Neural cell (in vitro differentiated cells): ENCODE measurements around the gene EFCAB12. TPM values are rescaled to one million over a fixed set of nuclear protein-coding genes. Genes with fewer than 3 reads are reported as not detected.

Experiments
- H2AFZ ChIP-seq: fragments of 200-600, 300-800 bp; sonication (generic), shearing (Covaris generic); 2 replicates; pipeline ENCODE4 v1.6.0; 2014; ENCODE audit warnings: low read depth, mild to moderate bottlenecking, antibody characterized with exemption, low read length, moderate library complexity
- H3F3A ChIP-seq: fragments of 200-600 bp; shearing (Covaris generic); 2 replicates; pipeline ENCODE4 v1.6.1; 2016; ENCODE audit warnings: mild to moderate bottlenecking, moderate library complexity, mixed read lengths, antibody characterized with exemption, low read length; ENCODE audit not compliant: insufficient read depth, poor library complexity, severe bottlenecking
- H3K27ac ChIP-seq: fragments of 200-600, 300-800 bp; sonication (generic), shearing (Covaris generic); 2 replicates; pipeline ENCODE4 v1.5.1; 2014; ENCODE audit warnings: mild to moderate bottlenecking, low read length, moderate library complexity
- H3K27me3 ChIP-seq: fragments of 300-800, 200-600 bp; sonication (generic), shearing (Covaris generic); 2 replicates; pipeline ENCODE4 v1.6.0; 2014; ENCODE audit warnings: mild to moderate bottlenecking, low read depth, low read length, moderate library complexity; ENCODE audit not compliant: insufficient read depth
- H3K36me3 ChIP-seq: fragments of 300-800, 200-600 bp; sonication (generic), shearing (Covaris generic); 2 replicates; pipeline ENCODE4 v1.5.1; 2014; ENCODE audit warnings: mild to moderate bottlenecking, antibody characterized with exemption, low read length, moderate library complexity; ENCODE audit not compliant: insufficient read depth
- H3K4me2 ChIP-seq: fragments of 300-800, 200-600 bp; sonication (generic), shearing (Covaris generic); 2 replicates; pipeline ENCODE4 v1.6.0; 2014; ENCODE audit warnings: mild to moderate bottlenecking, low read length
- H3K4me3 ChIP-seq: fragments of 300-800, 200-600 bp; sonication (generic), shearing (Covaris generic); 2 replicates; pipeline ENCODE4 v1.5.1; 2014; ENCODE audit warnings: mild to moderate bottlenecking, low read length, moderate library complexity
- H3K79me2 ChIP-seq: fragments of 200-600 bp; shearing (Covaris generic); replicated peaks from 2 replicates; pipeline ENCODE4 v1.6.0; 2014; ENCODE audit warnings: mild to moderate bottlenecking, low read length, moderate library complexity; ENCODE audit not compliant: insufficient read depth
- H3K9ac ChIP-seq: fragments of 300-800, 200-600 bp; sonication (generic), shearing (Covaris generic); 2 replicates; pipeline ENCODE4 v1.6.1; 2016; ENCODE audit warnings: mild to moderate bottlenecking, low read length, mixed read lengths
- H3K9me2 ChIP-seq: fragments of 200-600 bp; shearing (Covaris generic); 2 replicates; pipeline ENCODE4 v1.6.1; 2016; ENCODE audit warnings: mild to moderate bottlenecking, low read length, mixed read lengths; ENCODE audit not compliant: insufficient read depth
- H3K9me3 ChIP-seq: fragments of 200-600, 300-800 bp; sonication (generic), shearing (Covaris generic); 2 replicates; pipeline ENCODE4 v1.6.1; 2016; ENCODE audit warnings: mild to moderate bottlenecking, mixed run types, low read length, moderate library complexity, mixed read lengths
- H4K20me1 ChIP-seq: fragments of 200-600 bp; shearing (Covaris generic); 2 replicates; pipeline ENCODE4 v1.6.1; 2016; ENCODE audit warnings: mild to moderate bottlenecking, mixed run types; ENCODE audit not compliant: insufficient read depth
- EP300 ChIP-seq: fragments of 450-650 bp; conservative IDR thresholded peaks from 2 replicates; pipeline ENCODE4 v1.6.1; 2014; ENCODE audit warnings: antibody characterized with exemption, mild to moderate bottlenecking, moderate library complexity; ENCODE audit not compliant: poor library complexity, severe bottlenecking
- MXI1 ChIP-seq: fragments of 450-650 bp; conservative IDR thresholded peaks from 2 replicates; pipeline ENCODE4 v1.6.1; 2014; ENCODE audit warnings: antibody characterized with exemption, mild to moderate bottlenecking; ENCODE audit not compliant: poor library complexity, severe bottlenecking
- POLR2AphosphoS5 ChIP-seq: IDR thresholded peaks from 2 replicates; pipeline ENCODE4 v1.6.1; 2012
- RAD21 ChIP-seq: fragments of 450-650 bp; conservative IDR thresholded peaks from 2 replicates; pipeline ENCODE4 v1.6.1; 2014; ENCODE audit warnings: antibody characterized with exemption, mild to moderate bottlenecking, moderate library complexity
- SMC3 ChIP-seq: fragments of 450-650 bp; conservative IDR thresholded peaks from 2 replicates; pipeline ENCODE4 v1.6.1; 2014; ENCODE audit warnings: antibody characterized with exemption, mild to moderate bottlenecking, moderate library complexity; ENCODE audit not compliant: poor library complexity
- TAF1 ChIP-seq: IDR thresholded peaks from 2 replicates; pipeline ENCODE4 v1.6.1; 2012; ENCODE audit warnings: low read depth
- polyA plus RNA-seq: library from polyadenylated mRNA; depleted of rRNA; stranded (reverse); fragments of >200 nt; gene quantifications from 2 replicates; pipeline ENCODE4 v1.2.3, GENCODE V29; 2014
- TF ChIP-seq, protein P1 (sequence below): fragments of 450-650 bp; IDR thresholded peaks from 2 replicates; pipeline ENCODE4 v1.5.1; 2014; ENCODE audit warnings: antibody characterized with exemption, mild to moderate bottlenecking, moderate library complexity; ENCODE audit not compliant: poor library complexity, severe bottlenecking
- TF ChIP-seq, protein P2 (sequence below): IDR thresholded peaks from 2 replicates; pipeline ENCODE4 v1.6.1; 2012; ENCODE audit warnings: borderline replicate concordance

The EFCAB12 gene
- polyA plus RNA-seq, 1 donor from 2014 or later, result 0.32 TPM

- no peaks in the 10 kb centered on the region for H3K9me3 ChIP-seq
- no peaks in the 10 kb centered on the region for H4K20me1 ChIP-seq
- H3K9ac ChIP-seq, result no peak overlapping the region
- H3F3A ChIP-seq, result no peaks in the 10 kb centered on the region
- no peak overlapping the region for H2AFZ ChIP-seq
- H3K4me3 ChIP-seq, result no peak overlapping the region
- no peaks in the 10 kb centered on the region for H3K9me2 ChIP-seq
- no peak overlapping the region for H3K27ac ChIP-seq
- no peak overlapping the region for H3K4me2 ChIP-seq
- TF ChIP-seq MXI1 (no peak), TAF1 (no peak)
- H3K36me3 ChIP-seq, result no peaks in the 10 kb centered on the region
- no peaks in the 10 kb centered on the region for H3K27me3 ChIP-seq
- H3K79me2 ChIP-seq, result no peaks in the 10 kb centered on the region
Measured at GRCh38 chr3:129417326-129417725, 11.1 kb downstream of the EFCAB12 start.

DNA sequence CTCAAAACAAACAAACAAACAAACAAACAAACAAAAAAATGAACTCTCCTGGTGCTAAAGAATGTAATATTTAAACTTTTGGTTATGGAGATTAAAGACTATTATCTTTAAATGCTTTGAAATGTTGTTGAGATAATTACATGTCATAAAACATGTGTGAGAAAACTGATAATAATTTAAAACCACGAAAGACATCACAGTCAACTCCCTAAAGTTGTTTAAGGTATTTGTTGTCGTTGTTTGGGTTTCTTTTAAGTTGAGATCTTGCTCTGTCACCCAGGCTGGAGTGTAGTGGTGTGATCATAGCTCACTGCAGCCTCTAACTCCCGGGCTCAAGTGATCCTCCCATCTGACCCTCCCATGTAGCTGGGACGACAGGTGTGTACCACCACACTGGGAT, 12.0 kb downstream of the EFCAB12 start:
- TF ChIP-seq TAF1 (no peak), MXI1 (no peak), SMC3 (no peak), EP300 (no peak), RAD21 (no peak)
- Histone ChIP-seq H3K4me3 (no peak overlapping the region), H3K27ac (no peak overlapping the region)

GRCh38 chr3:129415830-129416229, 12.6 kb downstream of the EFCAB12 start:
- H3K9me2 ChIP-seq, result no peaks in the 10 kb centered on the region
- H4K20me1 ChIP-seq, result no peaks in the 10 kb centered on the region
- no peak overlapping the region for H3K27ac ChIP-seq
- no peak overlapping the region for H3K4me2 ChIP-seq
- TF ChIP-seq TAF1 (no peak), POLR2AphosphoS5 (no peak)
- TF ChIP-seq, protein P1, sequence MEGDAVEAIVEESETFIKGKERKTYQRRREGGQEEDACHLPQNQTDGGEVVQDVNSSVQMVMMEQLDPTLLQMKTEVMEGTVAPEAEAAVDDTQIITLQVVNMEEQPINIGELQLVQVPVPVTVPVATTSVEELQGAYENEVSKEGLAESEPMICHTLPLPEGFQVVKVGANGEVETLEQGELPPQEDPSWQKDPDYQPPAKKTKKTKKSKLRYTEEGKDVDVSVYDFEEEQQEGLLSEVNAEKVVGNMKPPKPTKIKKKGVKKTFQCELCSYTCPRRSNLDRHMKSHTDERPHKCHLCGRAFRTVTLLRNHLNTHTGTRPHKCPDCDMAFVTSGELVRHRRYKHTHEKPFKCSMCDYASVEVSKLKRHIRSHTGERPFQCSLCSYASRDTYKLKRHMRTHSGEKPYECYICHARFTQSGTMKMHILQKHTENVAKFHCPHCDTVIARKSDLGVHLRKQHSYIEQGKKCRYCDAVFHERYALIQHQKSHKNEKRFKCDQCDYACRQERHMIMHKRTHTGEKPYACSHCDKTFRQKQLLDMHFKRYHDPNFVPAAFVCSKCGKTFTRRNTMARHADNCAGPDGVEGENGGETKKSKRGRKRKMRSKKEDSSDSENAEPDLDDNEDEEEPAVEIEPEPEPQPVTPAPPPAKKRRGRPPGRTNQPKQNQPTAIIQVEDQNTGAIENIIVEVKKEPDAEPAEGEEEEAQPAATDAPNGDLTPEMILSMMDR, result no peak
- TF ChIP-seq, protein P2, sequence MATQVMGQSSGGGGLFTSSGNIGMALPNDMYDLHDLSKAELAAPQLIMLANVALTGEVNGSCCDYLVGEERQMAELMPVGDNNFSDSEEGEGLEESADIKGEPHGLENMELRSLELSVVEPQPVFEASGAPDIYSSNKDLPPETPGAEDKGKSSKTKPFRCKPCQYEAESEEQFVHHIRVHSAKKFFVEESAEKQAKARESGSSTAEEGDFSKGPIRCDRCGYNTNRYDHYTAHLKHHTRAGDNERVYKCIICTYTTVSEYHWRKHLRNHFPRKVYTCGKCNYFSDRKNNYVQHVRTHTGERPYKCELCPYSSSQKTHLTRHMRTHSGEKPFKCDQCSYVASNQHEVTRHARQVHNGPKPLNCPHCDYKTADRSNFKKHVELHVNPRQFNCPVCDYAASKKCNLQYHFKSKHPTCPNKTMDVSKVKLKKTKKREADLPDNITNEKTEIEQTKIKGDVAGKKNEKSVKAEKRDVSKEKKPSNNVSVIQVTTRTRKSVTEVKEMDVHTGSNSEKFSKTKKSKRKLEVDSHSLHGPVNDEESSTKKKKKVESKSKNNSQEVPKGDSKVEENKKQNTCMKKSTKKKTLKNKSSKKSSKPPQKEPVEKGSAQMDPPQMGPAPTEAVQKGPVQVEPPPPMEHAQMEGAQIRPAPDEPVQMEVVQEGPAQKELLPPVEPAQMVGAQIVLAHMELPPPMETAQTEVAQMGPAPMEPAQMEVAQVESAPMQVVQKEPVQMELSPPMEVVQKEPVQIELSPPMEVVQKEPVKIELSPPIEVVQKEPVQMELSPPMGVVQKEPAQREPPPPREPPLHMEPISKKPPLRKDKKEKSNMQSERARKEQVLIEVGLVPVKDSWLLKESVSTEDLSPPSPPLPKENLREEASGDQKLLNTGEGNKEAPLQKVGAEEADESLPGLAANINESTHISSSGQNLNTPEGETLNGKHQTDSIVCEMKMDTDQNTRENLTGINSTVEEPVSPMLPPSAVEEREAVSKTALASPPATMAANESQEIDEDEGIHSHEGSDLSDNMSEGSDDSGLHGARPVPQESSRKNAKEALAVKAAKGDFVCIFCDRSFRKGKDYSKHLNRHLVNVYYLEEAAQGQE, result no peak
- H2AFZ ChIP-seq, result no peak overlapping the region
- no peaks in the 10 kb centered on the region for H3K79me2 ChIP-seq
- H3K27me3 ChIP-seq, result no peaks in the 10 kb centered on the region
- H3K9me3 ChIP-seq, result no peaks in the 10 kb centered on the region
- no peak overlapping the region for H3K9ac ChIP-seq
- no peaks in the 10 kb centered on the region for H3K36me3 ChIP-seq
- H3F3A ChIP-seq, result no peaks in the 10 kb centered on the region
- no peak overlapping the region for H3K4me3 ChIP-seq

More for the DNA sequence above, 12.0 kb downstream of the EFCAB12 start:
- H3K9me2 ChIP-seq, result no peaks in the 10 kb centered on the region
- H3K79me2 ChIP-seq, result no peaks in the 10 kb centered on the region
- no peak overlapping the region for H3K9ac ChIP-seq
- H3K9me3 ChIP-seq, result no peaks in the 10 kb centered on the region
- no peaks in the 10 kb centered on the region for H4K20me1 ChIP-seq
- no peak overlapping the region for H3K4me2 ChIP-seq
- no peaks in the 10 kb centered on the region for H3K36me3 ChIP-seq
- no peaks in the 10 kb centered on the region for H3F3A ChIP-seq
- no peaks in the 10 kb centered on the region for H3K27me3 ChIP-seq
- H2AFZ ChIP-seq, result no peak overlapping the region
